Measurements from ENCODE around the gene FSTL4. TPM values are rescaled to one million over a fixed set of nuclear protein-coding genes. Genes with fewer than 3 reads are reported as not detected.
A peak's percentile ranks its signal among the peaks of the same experiment; 100 is the strongest.

FSTL4 gene
- total RNA-seq, 1 experiment from 2014 or later: not detected

- CTCF ChIA-PET: interaction anchor here (0.6 kb wide), 1 partner anchor 1771 kb away, joined by 3 read pairs; no protein-coding TSS in a partner anchor
- H3K27ac ChIP-seq: no peak overlapping the region
Observed at GRCh38 chr5:133247151-133247709, 365.1 kb downstream of the FSTL4 start.

DNA sequence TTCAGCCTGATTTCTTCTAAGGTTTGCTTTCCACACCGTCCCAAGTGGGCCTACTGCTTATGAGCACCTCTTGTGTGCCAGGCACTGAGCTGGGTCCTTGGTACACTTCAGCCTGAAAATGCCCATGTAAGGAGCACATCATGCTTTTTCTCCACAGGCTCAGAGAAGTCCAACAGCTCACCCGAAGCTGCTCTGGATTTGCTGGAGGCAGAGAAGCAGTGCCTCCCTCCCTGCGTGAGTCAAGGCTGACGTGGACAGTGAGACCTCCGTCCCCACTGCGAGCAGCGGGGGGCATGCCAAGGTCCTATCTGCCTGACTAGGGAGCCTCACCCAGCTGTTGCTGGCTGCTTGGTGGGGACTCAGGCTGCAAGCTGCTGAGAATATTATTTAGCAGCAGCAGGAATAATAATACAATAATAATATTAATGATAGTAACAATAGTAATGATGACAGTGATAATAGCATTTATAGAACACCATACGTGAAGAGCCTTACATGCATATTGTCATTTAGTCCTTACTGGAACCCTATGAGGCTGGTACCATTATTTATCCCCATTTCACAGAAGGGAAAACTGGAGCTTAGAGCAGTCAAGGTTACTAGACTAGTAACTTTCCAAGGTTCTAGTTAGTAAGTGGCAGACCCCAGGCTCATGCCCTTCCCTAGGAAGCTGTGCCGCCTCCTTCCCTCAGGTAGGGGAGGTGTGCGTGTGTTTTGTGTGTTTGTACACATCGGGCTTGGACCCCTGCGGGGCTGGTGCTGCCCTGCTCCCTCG lies 365.8 kb downstream of the FSTL4 start:
- ChIA-PET CTCF (no interaction called here), POLR2A (ENCODE audit: unreplicated experiment) (no interaction called here)
- Histone ChIP-seq H4K20me1 (ENCODE audit: insufficient read depth) (no peaks in the 10 kb centered on the region), H3K9me2 (ENCODE audit: insufficient read depth) (no peaks in the 10 kb centered on the region), H3K4me2 (no peak overlapping the region), H3F3A (ENCODE audit: insufficient read depth, low read depth) (peaks cover 23% of the 10 kb centered on the region; the same call in 1 of the 2 replicates), H3K9me3 (ENCODE audit: insufficient read depth, low read depth) (no peaks in the 10 kb centered on the region), H3K27ac (no peak overlapping the region), H3K4me3 (no peak overlapping the region), H2AFZ (no peak overlapping the region), H3K79me2 (ENCODE audit: low read depth) (no peaks in the 10 kb centered on the region), H3K36me3 (ENCODE audit: low read depth) (no peaks in the 10 kb centered on the region), H3K27me3 (ENCODE audit: insufficient read depth, low read depth) (no peaks in the 10 kb centered on the region), H3K4me1 (replicated peaks; ENCODE audit: insufficient read depth) (peaks cover 33% of the 10 kb centered on the region)
- DNase-seq: no peak
- intact Hi-C loops (cut with micrococcal nuclease; ENCODE audit: unreplicated experiment): loop anchor here (5.0 kb wide), 1 partner anchor 134 kb away; no protein-coding TSS in a partner anchor
- no TSS peak for BruUV-seq (replicated peaks)
- no peak for TF ChIP-seq CTCF (conservative IDR thresholded peaks at IDR 0.05)
- no peak for TF ChIP-seq EZH2 (IDR thresholded peaks at IDR 0.05; ENCODE audit: low read depth)

More at GRCh38 chr5:133247151-133247709, 365.1 kb downstream of the FSTL4 start:
- no peak for TF ChIP-seq CTCF (conservative IDR thresholded peaks at IDR 0.05)
- H3K4me1 ChIP-seq (replicated peaks; ENCODE audit: insufficient read depth): peaks cover 33% of the 10 kb centered on the region
- POLR2A ChIA-PET (ENCODE audit: unreplicated experiment): no interaction called here
- intact Hi-C loops (cut with micrococcal nuclease; ENCODE audit: unreplicated experiment): loop anchor here (5.0 kb wide), 1 partner anchor 135 kb away; no protein-coding TSS in a partner anchor
- no peaks in the 10 kb centered on the region for H3K9me2 ChIP-seq (ENCODE audit: insufficient read depth)
- H3K79me2 ChIP-seq (ENCODE audit: low read depth): no peaks in the 10 kb centered on the region
- H3K4me2 ChIP-seq: no peak overlapping the region
- no peaks in the 10 kb centered on the region for H3K9me3 ChIP-seq (ENCODE audit: insufficient read depth, low read depth)
- no peak for DNase-seq
- H4K20me1 ChIP-seq (ENCODE audit: insufficient read depth): no peaks in the 10 kb centered on the region
- H3F3A ChIP-seq (ENCODE audit: insufficient read depth, low read depth): peaks cover 23% of the 10 kb centered on the region; the same call in 1 of the 2 replicates
- BruUV-seq (replicated peaks): no TSS peak
- no peaks in the 10 kb centered on the region for H3K36me3 ChIP-seq (ENCODE audit: low read depth)
- no peaks in the 10 kb centered on the region for H3K27me3 ChIP-seq (ENCODE audit: insufficient read depth, low read depth)
- H2AFZ ChIP-seq: no peak overlapping the region
- no peak overlapping the region for H3K4me3 ChIP-seq

- BruUV-seq (replicated peaks): no TSS peak
- Histone ChIP-seq H2AFZ (no peak overlapping the region), H3K9me2 (ENCODE audit: insufficient read depth) (no peaks in the 10 kb centered on the region), H3K79me2 (ENCODE audit: low read depth) (no peaks in the 10 kb centered on the region), H3K4me2 (peak overlapping the region; percentile 68), H3K27ac (no peak overlapping the region), H3F3A (ENCODE audit: insufficient read depth, low read depth) (peaks cover 23% of the 10 kb centered on the region; the same call in 1 of the 2 replicates), H3K9me3 (ENCODE audit: insufficient read depth, low read depth) (no peaks in the 10 kb centered on the region), H4K20me1 (ENCODE audit: insufficient read depth) (no peaks in the 10 kb centered on the region), H3K27me3 (ENCODE audit: insufficient read depth, low read depth) (no peaks in the 10 kb centered on the region), H3K4me1 (replicated peaks; ENCODE audit: insufficient read depth) (peaks cover 35% of the 10 kb centered on the region), H3K4me3 (no peak overlapping the region), H3K36me3 (ENCODE audit: low read depth) (no peaks in the 10 kb centered on the region)
- no peak for DNase-seq
- POLR2A ChIA-PET (ENCODE audit: unreplicated experiment): no interaction called here
- CTCF ChIA-PET: no interaction called here
- intact Hi-C loops (cut with micrococcal nuclease; ENCODE audit: unreplicated experiment): loop anchor here (5.0 kb wide), 1 partner anchor 134 kb away; no protein-coding TSS in a partner anchor
- TF ChIP-seq CTCF (conservative IDR thresholded peaks at IDR 0.05): no peak
- TF ChIP-seq EZH2 (IDR thresholded peaks at IDR 0.05; ENCODE audit: low read depth): no peak
Observed at GRCh38 chr5:133246053-133246370, 366.3 kb downstream of the FSTL4 start.
